Bronchial epithelial cell (primary cell): Measurements from ENCODE around the gene VSTM1. TPM values are rescaled to one million over a fixed set of nuclear protein-coding genes. Genes with fewer than 3 reads are reported as not detected.

Source experiments
- DNase-seq: peaks from one replicate; pipeline ENCODE4 v3.0.0-alpha.2; 2010; ENCODE audit warnings: low read depth
- FAIRE-seq: peaks from 2 replicates; lab custom pipeline; 2011; peaks lifted over from hg19 to GRCh38; lab: Jason Lieb, UNC
- H3K27me3 ChIP-seq: 2 replicates; pipeline ENCODE4 v1.5.1; 2011; ENCODE audit warnings: low read length; ENCODE audit not compliant: control insufficient read depth, insufficient read depth
- H3K36me3 ChIP-seq: 2 replicates; pipeline ENCODE4 v1.5.1; 2011; ENCODE audit warnings: low read length; ENCODE audit not compliant: control insufficient read depth, insufficient read depth
- H3K4me3 ChIP-seq: 2 replicates; pipeline ENCODE4 v1.5.1; 2011; ENCODE audit warnings: mild to moderate bottlenecking, low read depth, low read length, control low read depth
- CTCF ChIP-seq: IDR thresholded peaks from 2 replicates; pipeline ENCODE4 v1.5.1; 2011; ENCODE audit warnings: mild to moderate bottlenecking, moderate library complexity, low read length, control low read depth, inconsistent platforms; ENCODE audit not compliant: insufficient read depth, severe bottlenecking
- total RNA-seq: library from RNA; depleted of rRNA; stranded (reverse); fragments of >200 nt; gene quantifications from 2 replicates; pipeline ENCODE4 v1.2.1, GENCODE V29; 2014

Gene VSTM1
- total RNA-seq, 1 donor from 2014 or later: not detected

- no peaks in the 10 kb centered on the region for H3K36me3 ChIP-seq
- no peak for FAIRE-seq
- no peak for TF ChIP-seq CTCF
- no peak overlapping the region for H3K4me3 ChIP-seq
- no peak for DNase-seq
- no peaks in the 10 kb centered on the region for H3K27me3 ChIP-seq
Observed at GRCh38 chr19:53999694-54000093, 64.0 kb downstream of the VSTM1 start.

- FAIRE-seq (no peak), DNase-seq (no peak)
- peaks cover under 1% of the 10 kb centered on the region for H3K27me3 ChIP-seq
- no peak for TF ChIP-seq CTCF
- H3K4me3 ChIP-seq: no peak overlapping the region
- no peaks in the 10 kb centered on the region for H3K36me3 ChIP-seq
Observed at GRCh38 chr19:53998223-53998622, 65.5 kb downstream of the VSTM1 start.

- FAIRE-seq: no peak
- Histone ChIP-seq H3K36me3 (no peaks in the 10 kb centered on the region), H3K4me3 (no peak overlapping the region), H3K27me3 (peaks cover 13% of the 10 kb centered on the region)
- DNase-seq: peak; percentile 41
- no peak for TF ChIP-seq CTCF
Observed at GRCh38 chr19:53994811-53995210, 68.9 kb downstream of the VSTM1 start.

GRCh38 chr19:53993448-53993847 is 70.2 kb downstream of the VSTM1 start:
- no peak for TF ChIP-seq CTCF
- H3K27me3 ChIP-seq: peaks cover 13% of the 10 kb centered on the region
- no peak overlapping the region for H3K4me3 ChIP-seq
- DNase-seq (no peak), FAIRE-seq (no peak)
- H3K36me3 ChIP-seq: no peaks in the 10 kb centered on the region

GRCh38 chr19:53992815-53993214 is 70.9 kb downstream of the VSTM1 start:
- no peak for TF ChIP-seq CTCF
- no peak overlapping the region for H3K4me3 ChIP-seq
- no peak for FAIRE-seq
- no peak for DNase-seq
- no peaks in the 10 kb centered on the region for H3K36me3 ChIP-seq
- peaks cover 13% of the 10 kb centered on the region for H3K27me3 ChIP-seq

GRCh38 chr19:53992211-53992610 is 71.5 kb downstream of the VSTM1 start:
- no peak for DNase-seq
- no peak overlapping the region for H3K4me3 ChIP-seq
- peaks cover 13% of the 10 kb centered on the region for H3K27me3 ChIP-seq
- TF ChIP-seq CTCF: no peak
- FAIRE-seq: no peak
- no peaks in the 10 kb centered on the region for H3K36me3 ChIP-seq
